H9 (cell line): ENCODE data around the gene LDB2. TPM values are rescaled to one million over a fixed set of nuclear protein-coding genes. Genes with fewer than 3 reads are reported as not detected.

ENCODE experiments used
- DNase-seq: peaks from one replicate; pipeline ENCODE4 v3.0.0-alpha.2; 2017
- H2AFZ ChIP-seq: one replicate; pipeline ENCODE4 v1.6.1; 2013; ENCODE audit warnings: mild to moderate bottlenecking, low read length, control low read depth, moderate library complexity
- H2AK5ac ChIP-seq: 2 replicates; pipeline ENCODE4 v1.6.1; 2013; ENCODE audit warnings: low read length, control low read depth, mixed read lengths; ENCODE audit not compliant: insufficient read length
- H2BK120ac ChIP-seq: one replicate; pipeline ENCODE4 v1.6.1; 2013; ENCODE audit warnings: low read depth, mild to moderate bottlenecking, low read length, control low read depth, inconsistent platforms; ENCODE audit not compliant: poor library complexity, severe bottlenecking
- H2BK12ac ChIP-seq: 2 replicates; pipeline ENCODE4 v1.6.1; 2013; ENCODE audit warnings: low read length, control low read depth, mixed read lengths, low read depth; ENCODE audit not compliant: insufficient read length
- H2BK15ac ChIP-seq: 2 replicates; pipeline ENCODE4 v1.6.1; 2013; ENCODE audit warnings: low read depth, low read length, control low read depth
- H2BK20ac ChIP-seq: one replicate; pipeline ENCODE4 v1.6.1; 2013; ENCODE audit warnings: low read depth, mild to moderate bottlenecking, low read length, control low read depth, inconsistent platforms; ENCODE audit not compliant: poor library complexity, severe bottlenecking
- H2BK5ac ChIP-seq: 2 replicates; pipeline ENCODE4 v1.6.1; 2013; ENCODE audit warnings: low read length, control low read depth, mixed read lengths; ENCODE audit not compliant: insufficient read length
- H3K14ac ChIP-seq: 2 replicates; pipeline ENCODE4 v1.6.1; 2013; ENCODE audit warnings: low read length, control low read depth; ENCODE audit not compliant: insufficient read depth
- H3K18ac ChIP-seq: 2 replicates; pipeline ENCODE4 v1.6.1; 2013; ENCODE audit warnings: low read depth, mild to moderate bottlenecking, mixed read lengths, low read length, control low read depth; ENCODE audit not compliant: insufficient read length
- H3K23ac ChIP-seq: 2 replicates; pipeline ENCODE4 v1.6.1; 2013; ENCODE audit warnings: low read length, control low read depth, mixed read lengths, low read depth; ENCODE audit not compliant: insufficient read length
- H3K23me2 ChIP-seq: 2 replicates; pipeline ENCODE4 v1.6.1; 2013; ENCODE audit warnings: low read depth, mild to moderate bottlenecking, mixed read lengths, low read length, control low read depth; ENCODE audit not compliant: insufficient read length, poor library complexity, severe bottlenecking
- H3K27ac ChIP-seq: 2 replicates; pipeline ENCODE4 v1.5.1; 2013; ENCODE audit warnings: low read length, control low read depth, mixed read lengths, low read depth; ENCODE audit not compliant: insufficient read length
- H3K27me3 ChIP-seq: 2 replicates; pipeline ENCODE4 v1.6.1; 2013; ENCODE audit warnings: low read length, control low read depth, inconsistent platforms; ENCODE audit not compliant: insufficient read depth
- H3K4ac ChIP-seq: 2 replicates; pipeline ENCODE4 v1.6.1; 2013; ENCODE audit warnings: low read depth, mild to moderate bottlenecking, control low read depth, inconsistent platforms, low read length, moderate library complexity
- H3K4me1 ChIP-seq: 2 replicates; pipeline ENCODE4 v1.6.1; 2013; ENCODE audit warnings: low read length, control low read depth, inconsistent platforms; ENCODE audit not compliant: insufficient read depth
- H3K4me2 ChIP-seq: 2 replicates; pipeline ENCODE4 v1.6.1; 2013; ENCODE audit warnings: low read length, control low read depth, mixed read lengths; ENCODE audit not compliant: insufficient read length, insufficient read depth
- H3K56ac ChIP-seq: 2 replicates; pipeline ENCODE4 v1.6.1; 2013; ENCODE audit warnings: low read depth, mild to moderate bottlenecking, mixed read lengths, low read length, control low read depth; ENCODE audit not compliant: insufficient read length
- H3K79me1 ChIP-seq: 2 replicates; pipeline ENCODE4 v1.6.1; 2013; ENCODE audit warnings: low read depth, mild to moderate bottlenecking, moderate library complexity, low read length, control low read depth, inconsistent platforms; ENCODE audit not compliant: insufficient read depth, poor library complexity, severe bottlenecking
- H3K79me2 ChIP-seq: 2 replicates; pipeline ENCODE4 v1.6.1; 2013; ENCODE audit warnings: low read length, control low read depth, inconsistent platforms; ENCODE audit not compliant: insufficient read depth
- H3K9ac ChIP-seq: 2 replicates; pipeline ENCODE4 v1.6.1; 2013; ENCODE audit warnings: low read length, control low read depth, mixed read lengths; ENCODE audit not compliant: insufficient read length; ENCODE audit errors: extremely low read depth
- H3K9me3 ChIP-seq: one replicate; pipeline ENCODE4 v1.6.1; 2013; ENCODE audit warnings: low read depth, low read length, inconsistent platforms; ENCODE audit not compliant: control insufficient read depth
- H3T11ph ChIP-seq: one replicate; pipeline ENCODE4 v1.6.1; 2013; ENCODE audit warnings: mild to moderate bottlenecking, low read length, control low read depth, inconsistent platforms
- H4K20me1 ChIP-seq: one replicate; pipeline ENCODE4 v1.6.1; 2013; ENCODE audit not compliant: control insufficient read depth, insufficient read length, insufficient read depth
- H4K5ac ChIP-seq: 2 replicates; pipeline ENCODE4 v1.6.1; 2013; ENCODE audit warnings: low read depth, mild to moderate bottlenecking, mixed read lengths, low read length, control low read depth; ENCODE audit not compliant: insufficient read length
- H4K8ac ChIP-seq: replicated peaks from 2 replicates; pipeline ENCODE4 v1.6.1; 2013; ENCODE audit warnings: low read length, control low read depth, mixed read lengths, low read depth; ENCODE audit not compliant: insufficient read length
- H4K91ac ChIP-seq: 2 replicates; pipeline ENCODE4 v1.6.1; 2013; ENCODE audit warnings: low read depth, mild to moderate bottlenecking, moderate library complexity, mixed read lengths, low read length, control low read depth; ENCODE audit not compliant: insufficient read length
- H3K27ac Mint-ChIP-seq, 3 experiments: 2 replicates in 2 of 3; 3 replicates in 1 of 3; pipeline ENCODE4 v1.8.0; 2020 to 2021; ENCODE audit warnings: mixed read lengths in 3 of 3, mild to moderate bottlenecking in 1 of 3, moderate library complexity in 1 of 3
- H3K27me3 Mint-ChIP-seq: 2 replicates; pipeline ENCODE4 v1.8.0; 2021; ENCODE audit warnings: low read depth, mild to moderate bottlenecking, moderate library complexity, mixed read lengths
- H3K36me3 Mint-ChIP-seq, 3 experiments: 2 replicates in 2 of 3; 3 replicates in 1 of 3; pipeline ENCODE4 v1.8.0; 2020 to 2021; ENCODE audit warnings: low read depth in 3 of 3, mixed read lengths in 3 of 3; ENCODE audit not compliant: insufficient read depth in 1 of 3
- H3K4me1 Mint-ChIP-seq, 2 experiments: 2 replicates each; pipeline ENCODE4 v1.8.0; 2020; ENCODE audit warnings: mixed read lengths in 2 of 2
- H3K4me3 Mint-ChIP-seq, 2 experiments: 2 replicates in 1 of 2; 3 replicates in 1 of 2; pipeline ENCODE4 v1.8.0; 2020 to 2021; ENCODE audit warnings: mild to moderate bottlenecking in 2 of 2, mixed read lengths in 2 of 2, moderate library complexity in 1 of 2
- H3K9me3 Mint-ChIP-seq, 2 experiments: 2 replicates in 1 of 2; 3 replicates in 1 of 2; pipeline ENCODE4 v1.8.0; 2020; ENCODE audit warnings: mild to moderate bottlenecking in 2 of 2, mixed read lengths in 2 of 2, moderate library complexity in 1 of 2
- CTCF ChIP-seq: fragments of 200-600 bp; sonication (generic); conservative IDR thresholded peaks from 3 replicates; pipeline ENCODE4 v1.8.0; 2021; ENCODE audit warnings: antibody characterized with exemption, mild to moderate bottlenecking
- WGBS: extraction: QIAGEN DNeasy Blood & Tissue Kit; methylation state at CpG from one replicate; pipeline ENCODE4 v1.1.7; 2013; ENCODE audit warnings: missing lambda C conversion rate, low lambda C conversion rate, mixed read lengths; ENCODE audit not compliant: insufficient read length; ENCODE audit errors: extremely low coverage; 5-methylcytosine and 5-hydroxymethylcytosine counted together
- total RNA-seq: library from RNA; stranded (reverse); gene quantifications from 2 replicates; pipeline ENCODE4 v1.2.1, GENCODE V29; 2021

The LDB2 gene
- total RNA-seq, 1 experiment from 2014 or later, result 22.5 TPM

GRCh38 chr4:16777726-16778125 lies 120.7 kb downstream of the LDB2 start:
- Mint-ChIP-seq H3K27ac (no peak overlapping the region), H3K36me3 (peaks cover 19 to 27% (median 27%) of the 10 kb centered on the region in 3 experiments), H3K4me1 (peaks cover 6 to 13% of the 10 kb centered on the region in 2 experiments), H3K4me3 (no peak overlapping the region), H3K9me3 (peaks cover 0 to 6% of the 10 kb centered on the region in 2 experiments; a peak in 3 of 5 replicates), H3K27me3 (no peaks in the 10 kb centered on the region)
- no peak for TF ChIP-seq CTCF
- Histone ChIP-seq H3K4ac (no peak overlapping the region), H2BK12ac (no peak overlapping the region), H3K9me3 (no peaks in the 10 kb centered on the region), H3K27me3 (no peaks in the 10 kb centered on the region), H3K4me1 (peaks cover 11% of the 10 kb centered on the region; the same call in 1 of the 2 replicates), H3K56ac (no peak overlapping the region), H3K14ac (no peak overlapping the region), H2AFZ (no peak overlapping the region), H3K4me2 (no peak overlapping the region), H3K23me2 (no peaks in the 10 kb centered on the region), H2AK5ac (no peak overlapping the region), H2BK120ac (no peak overlapping the region), H4K8ac (no peak overlapping the region), H3K9ac (no peak overlapping the region), H4K5ac (no peak overlapping the region), H2BK15ac (no peak overlapping the region), H3K23ac (no peak overlapping the region), H3K79me1 (no peaks in the 10 kb centered on the region), H3T11ph (no peak overlapping the region), H2BK5ac (no peak overlapping the region), H3K27ac (no peak overlapping the region), H3K79me2 (no peaks in the 10 kb centered on the region), H2BK20ac (no peak overlapping the region), H4K20me1 (no peaks in the 10 kb centered on the region), H4K91ac (no peak overlapping the region), H3K18ac (no peak overlapping the region)
- no peak for DNase-seq
- no CpG with 5 or more reads among the region's 3 CpGs for WGBS
